AG09309 (cell line): ENCODE results near the gene COMMD8.

Source experiments
- DNase-seq: peaks from one replicate; pipeline ENCODE4 v3.0.0-alpha.2; 2010; ENCODE audit warnings: low read depth
- H3K4me3 ChIP-seq: 2 replicates; pipeline ENCODE4 v1.5.1; 2011; ENCODE audit warnings: mild to moderate bottlenecking, low read depth, low read length, moderate library complexity; ENCODE audit not compliant: control insufficient read depth
- TF ChIP-seq, protein P1 (sequence below): IDR thresholded peaks from 2 replicates; pipeline ENCODE4 v1.5.1; 2011; ENCODE audit warnings: mild to moderate bottlenecking, low read depth, low read length, inconsistent platforms; ENCODE audit not compliant: insufficient read depth, control insufficient read depth; ENCODE audit errors: missing control alignments

The COMMD8 gene

DNA sequence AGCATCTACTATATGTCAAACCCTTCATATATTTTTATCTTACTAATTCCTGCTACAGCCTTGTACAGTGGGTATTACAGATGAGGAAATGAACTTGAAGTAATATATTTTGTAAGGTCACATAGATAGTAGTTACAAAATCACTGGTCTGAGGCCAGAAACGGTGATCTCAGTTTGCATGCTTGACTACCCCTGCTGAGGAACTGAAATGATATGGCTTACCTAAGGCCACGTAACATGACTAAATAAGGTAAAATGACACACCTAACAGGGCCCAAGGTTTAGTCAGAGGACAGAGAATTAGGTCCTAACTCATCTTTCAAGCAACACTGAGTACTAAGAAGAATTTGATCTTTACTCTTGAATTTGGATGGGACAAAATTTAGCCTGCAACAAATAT, 1.5 kb upstream of the COMMD8 start:
- no peak for DNase-seq
- no peak overlapping the region for H3K4me3 ChIP-seq
- TF ChIP-seq, protein P1, sequence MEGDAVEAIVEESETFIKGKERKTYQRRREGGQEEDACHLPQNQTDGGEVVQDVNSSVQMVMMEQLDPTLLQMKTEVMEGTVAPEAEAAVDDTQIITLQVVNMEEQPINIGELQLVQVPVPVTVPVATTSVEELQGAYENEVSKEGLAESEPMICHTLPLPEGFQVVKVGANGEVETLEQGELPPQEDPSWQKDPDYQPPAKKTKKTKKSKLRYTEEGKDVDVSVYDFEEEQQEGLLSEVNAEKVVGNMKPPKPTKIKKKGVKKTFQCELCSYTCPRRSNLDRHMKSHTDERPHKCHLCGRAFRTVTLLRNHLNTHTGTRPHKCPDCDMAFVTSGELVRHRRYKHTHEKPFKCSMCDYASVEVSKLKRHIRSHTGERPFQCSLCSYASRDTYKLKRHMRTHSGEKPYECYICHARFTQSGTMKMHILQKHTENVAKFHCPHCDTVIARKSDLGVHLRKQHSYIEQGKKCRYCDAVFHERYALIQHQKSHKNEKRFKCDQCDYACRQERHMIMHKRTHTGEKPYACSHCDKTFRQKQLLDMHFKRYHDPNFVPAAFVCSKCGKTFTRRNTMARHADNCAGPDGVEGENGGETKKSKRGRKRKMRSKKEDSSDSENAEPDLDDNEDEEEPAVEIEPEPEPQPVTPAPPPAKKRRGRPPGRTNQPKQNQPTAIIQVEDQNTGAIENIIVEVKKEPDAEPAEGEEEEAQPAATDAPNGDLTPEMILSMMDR = no peak

DNA sequence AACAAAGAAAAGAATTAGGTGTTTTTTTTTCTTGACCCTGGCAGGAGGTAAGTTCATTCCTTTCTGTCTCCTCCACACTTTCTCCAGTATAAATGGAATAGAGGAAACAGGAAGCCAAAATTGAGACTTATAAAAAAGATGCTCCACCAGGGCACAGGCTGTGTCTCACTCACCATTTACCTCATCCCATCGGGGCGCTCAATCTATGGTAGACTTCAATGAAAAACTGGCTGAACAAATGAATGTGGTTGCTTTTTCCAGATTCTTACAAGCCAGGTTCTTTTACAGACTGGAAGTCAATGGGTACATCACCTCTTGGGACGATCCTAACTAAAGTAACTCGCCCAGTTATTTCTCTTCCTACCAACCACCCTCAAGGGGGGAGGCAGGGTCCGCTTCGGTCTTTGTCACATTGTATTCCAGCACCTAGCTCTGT, 685 bp downstream of the COMMD8 start:
- H3K4me3 ChIP-seq = peak overlapping the region; percentile 95
- TF ChIP-seq, protein P1 = no peak
- no peak for DNase-seq

DNA sequence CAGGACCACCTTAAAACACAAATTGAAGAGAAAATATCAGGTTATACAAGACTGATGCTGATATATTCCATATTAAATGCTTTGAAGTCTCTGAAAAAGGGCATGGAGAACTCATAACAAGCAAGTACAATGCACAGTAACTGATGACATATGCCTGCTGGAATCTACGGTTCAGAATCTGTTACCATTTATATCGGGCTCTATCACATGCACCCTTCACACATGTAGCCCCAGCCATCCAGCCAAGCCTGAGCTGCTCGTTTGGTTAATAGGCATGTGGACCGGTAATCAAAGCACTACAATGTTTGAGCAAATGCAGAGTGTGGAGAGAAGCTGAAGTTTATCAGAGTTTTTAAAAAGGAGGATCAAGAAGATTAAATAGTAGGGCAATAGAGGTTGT, 11.8 kb downstream of the COMMD8 start:
- peak; percentile 23 for DNase-seq
- TF ChIP-seq, protein P1 = no peak
- H3K4me3 ChIP-seq = no peak overlapping the region

DNA sequence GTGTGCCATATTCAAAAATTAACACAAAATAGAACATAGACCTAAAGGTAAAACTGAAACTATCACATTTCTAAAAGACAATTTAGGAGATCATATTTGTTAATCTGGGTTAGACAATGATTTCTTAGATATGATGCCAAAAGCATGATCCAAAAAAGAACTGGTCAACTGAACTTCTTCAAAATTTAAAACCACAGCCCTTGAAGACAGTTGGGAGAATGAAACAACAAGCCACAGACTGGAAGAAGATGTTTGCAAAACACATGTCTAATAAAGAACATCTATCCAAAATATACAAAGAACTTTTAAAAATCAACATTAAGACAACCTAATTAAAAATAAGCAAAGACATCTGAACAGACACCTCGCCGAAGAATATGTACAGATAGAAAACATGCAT, 19.5 kb downstream of the COMMD8 start:
- TF ChIP-seq, protein P1 = no peak
- no peak for DNase-seq
- no peak overlapping the region for H3K4me3 ChIP-seq

DNA sequence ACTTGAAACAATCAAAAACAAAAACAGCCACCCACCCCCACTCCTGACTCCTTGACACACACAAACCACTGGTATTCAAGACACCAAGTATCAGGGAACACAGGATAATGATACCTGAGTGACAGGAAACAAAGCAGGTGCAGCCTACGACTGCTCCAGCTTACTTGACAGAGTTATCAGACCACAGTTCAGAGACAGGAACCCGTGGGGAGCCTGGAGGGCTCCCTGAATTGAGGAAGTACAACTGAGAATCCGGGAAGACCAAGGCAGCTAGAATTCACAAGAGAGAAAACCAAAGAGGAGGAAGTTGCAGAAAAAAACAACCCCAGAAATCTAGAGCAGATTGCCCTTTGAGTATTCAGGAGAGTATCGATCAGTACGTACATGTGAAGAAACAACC, 20.5 kb downstream of the COMMD8 start:
- TF ChIP-seq, protein P1 = no peak
- H3K4me3 ChIP-seq = no peak overlapping the region
- DNase-seq = no peak

DNA sequence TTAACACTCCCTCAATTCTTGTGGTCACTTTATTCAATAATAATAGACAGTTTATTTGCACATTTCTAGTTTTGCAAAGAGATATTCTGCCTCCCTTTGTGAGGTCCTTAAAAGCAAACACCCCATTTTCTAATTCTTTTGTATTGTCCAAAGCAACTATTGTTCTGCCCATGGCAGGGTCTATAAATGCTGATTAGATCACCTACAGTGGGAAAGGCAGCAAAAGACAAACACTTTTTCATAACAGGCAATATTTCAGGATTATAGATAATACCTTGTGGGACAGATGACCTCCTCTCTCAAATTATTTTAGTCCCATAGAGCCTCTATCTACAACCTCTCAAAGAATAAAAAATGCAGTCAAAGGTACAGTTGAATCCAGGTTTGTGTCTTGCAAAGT, 28.6 kb downstream of the COMMD8 start:
- no peak for DNase-seq
- H3K4me3 ChIP-seq = no peak overlapping the region
- TF ChIP-seq, protein P1 = no peak

DNA sequence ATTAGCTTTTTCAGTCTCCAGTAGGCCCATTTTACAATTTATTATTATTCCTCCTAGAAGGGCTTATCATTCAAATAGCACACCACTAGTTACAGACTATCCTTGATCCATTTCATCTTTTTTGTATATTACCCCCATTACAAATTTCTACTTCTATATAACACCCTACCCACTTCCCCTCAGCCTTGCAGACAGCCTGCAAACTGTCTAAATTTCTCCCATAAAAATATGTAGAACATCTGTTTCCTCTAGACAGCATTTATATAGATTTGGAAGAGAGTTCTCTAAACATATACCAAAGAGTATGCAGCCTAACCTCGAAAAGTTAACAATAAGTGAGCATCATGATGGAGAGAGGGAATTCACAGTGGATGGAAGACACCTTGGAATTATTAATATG, 30.8 kb downstream of the COMMD8 start:
- DNase-seq = no peak
- no peak overlapping the region for H3K4me3 ChIP-seq
- TF ChIP-seq, protein P1 = no peak
